Sigmoid colon (tissue), 7 donors: ENCODE data around the gene CIDEB. TPM values are rescaled to one million over a fixed set of nuclear protein-coding genes. Genes with fewer than 3 reads are reported as not detected.

Experiments used
- DNase-seq: peaks from one replicate; pipeline ENCODE4 v3.0.0-alpha.2; 2019
- H3K27ac ChIP-seq, 4 donors: fragments of 200-600 bp; sonication (generic); one replicate each; pipeline ENCODE4 v1.5.1; 2016 to 2019; ENCODE audit warnings: mild to moderate bottlenecking in 1 of 4
- H3K27me3 ChIP-seq, 3 donors: fragments of 200-600 bp; sonication (generic); one replicate each; pipeline ENCODE4 v1.5.1; 2019; ENCODE audit warnings: mild to moderate bottlenecking in 1 of 3
- H3K36me3 ChIP-seq, 4 donors: fragments of 200-600 bp; sonication (generic); one replicate each; pipeline ENCODE4 v1.5.1; 2016 to 2019
- H3K4me1 ChIP-seq, 4 donors: fragments of 200-600 bp; sonication (generic); one replicate each; pipeline ENCODE4 v1.5.1; 2017 to 2019
- H3K4me3 ChIP-seq, 4 donors: fragments of 200-600 bp; sonication (generic); one replicate each; pipeline ENCODE4 v1.5.1; 2017 to 2019; ENCODE audit warnings: mild to moderate bottlenecking in 2 of 4, moderate library complexity in 1 of 4
- H3K9me3 ChIP-seq, 4 donors: fragments of 200-600 bp in 3 of 4; sonication (generic) in 3 of 4; one replicate each; pipeline versions ENCODE4 v1.5.1 to v1.6.1; 2013 to 2019
- CTCF ChIP-seq, 4 experiments: fragments of 450-650 bp in 3 of 4; fragments of 200-600 bp in 1 of 4; IDR thresholded peaks; one replicate each; pipeline ENCODE4 v1.5.1; 2016 to 2019; ENCODE audit warnings: antibody characterized with exemption in 4 of 4, mild to moderate bottlenecking in 3 of 4, moderate library complexity in 2 of 4
- EP300 ChIP-seq, 4 donors: sonication (generic); formaldehyde crosslinking; IDR thresholded peaks; one replicate each; pipeline ENCODE4 v1.6.1; 2017; ENCODE audit warnings: antibody characterized with exemption in 4 of 4
- POLR2A ChIP-seq, 2 donors: fragments of 450-650 bp; IDR thresholded peaks; one replicate each; pipeline ENCODE4 v1.6.1; 2016; ENCODE audit warnings: antibody characterized with exemption in 2 of 2, mild to moderate bottlenecking in 2 of 2, moderate library complexity in 2 of 2
- POLR2AphosphoS5 ChIP-seq, 4 donors: sonication (generic); formaldehyde crosslinking; IDR thresholded peaks; one replicate each; pipeline ENCODE4 v1.6.1; 2017; ENCODE audit warnings: antibody characterized with exemption in 4 of 4
- WGBS, 2 donors: extraction: QIAGEN DNeasy Blood & Tissue Kit; methylation state at CpG; one replicate each; pipeline ENCODE4 v1.1.7; 2013; 5-methylcytosine and 5-hydroxymethylcytosine counted together
- intact Hi-C: fragments of 100-400 bp; cut with DNase I; formaldehyde crosslinking; loops from one replicate; pipeline ENCODE4 v1.15.1; 2023
- polyA plus RNA-seq, 3 donors: library from polyadenylated mRNA; stranded (reverse); fragments of 200-250 nt; gene quantifications; one replicate each; pipeline ENCODE4 v1.2.3, GENCODE V29; 2013
- total RNA-seq, 4 donors: library from RNA; depleted of rRNA; stranded (reverse); fragments of >200 nt; gene quantifications; one replicate each; pipeline ENCODE4 v1.1.0, GENCODE V29; 2016
- donor health status: healthy with polysubstance abuse.
- donor health status: Bipolar disorder and iron deficiency.
- donor health status: healthy.

Gene CIDEB
- total and polyA plus RNA-seq, 7 donors, result 4.7 to 9.5 (median 7.8) TPM

DNA sequence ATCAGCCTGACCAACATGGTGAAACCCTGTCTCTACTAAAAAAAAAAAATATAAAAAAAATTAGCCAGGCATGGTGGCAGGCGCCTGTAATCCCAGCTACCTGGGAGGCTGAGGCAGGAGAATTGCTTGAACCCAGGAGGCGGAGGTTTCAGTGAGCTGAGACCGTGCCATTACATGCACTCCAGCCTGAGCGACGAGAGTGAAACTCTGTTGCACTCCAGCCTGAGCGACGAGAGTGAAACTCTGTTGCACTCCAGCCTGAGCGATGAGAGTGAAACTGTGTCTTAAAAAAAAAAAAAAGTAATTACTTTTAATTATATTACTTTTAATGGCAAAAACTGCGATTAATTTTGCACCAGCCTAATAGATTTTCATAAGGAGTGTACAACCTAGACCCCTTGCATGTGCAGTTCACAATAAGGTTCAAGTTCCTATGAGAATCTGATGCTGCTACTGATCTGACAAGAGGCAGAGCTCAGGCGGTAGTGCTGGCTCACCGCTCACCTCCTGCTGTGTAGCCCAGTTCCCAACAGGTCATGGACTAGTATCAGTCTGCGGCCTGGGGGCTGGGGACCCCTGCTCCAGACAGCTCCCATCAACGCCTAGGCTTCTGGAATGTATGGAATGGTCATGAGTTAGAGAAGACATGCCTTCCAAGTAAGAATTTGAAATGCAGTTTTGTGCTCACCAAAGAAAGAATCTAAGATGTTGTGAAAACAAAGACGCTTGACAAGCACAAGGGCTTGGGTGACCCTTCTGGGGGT, 13.6 kb upstream of the CIDEB start:
- intact Hi-C loops, result no loop called here
- no peaks in the 10 kb centered on the region for H3K36me3 ChIP-seq
- peaks cover 5 to 42% (median 26%) of the 10 kb centered on the region in 3 donors for H3K27me3 ChIP-seq
- no peaks in the 10 kb centered on the region for H3K9me3 ChIP-seq
- H3K4me1 ChIP-seq, result peaks cover 0 to 3% (median 2%) of the 10 kb centered on the region in 4 donors
- WGBS, 2 donors, result 92% methylated on average over 14 of the region's 14 CpGs
- TF ChIP-seq POLR2AphosphoS5 (IDR thresholded peaks at IDR 0.05), result no peak
- TF ChIP-seq POLR2A (IDR thresholded peaks at IDR 0.05), result no peak
- no peak for TF ChIP-seq CTCF (IDR thresholded peaks at IDR 0.05)
- no peak for TF ChIP-seq EP300 (IDR thresholded peaks at IDR 0.05)
- no peak overlapping the region for H3K27ac ChIP-seq
- DNase-seq, result no peak
- no peak overlapping the region for H3K4me3 ChIP-seq

GRCh38 chr14:24317141-24317928, 9.6 kb upstream of the CIDEB start:
- 86 to 93% methylated on average over 3 of the region's 3 CpGs for WGBS, 2 donors
- no peaks in the 10 kb centered on the region for H3K9me3 ChIP-seq
- H3K4me1 ChIP-seq, result peaks cover 0 to 9% (median 8%) of the 10 kb centered on the region in 4 donors
- intact Hi-C loops, result no loop called here
- no peak overlapping the region for H3K4me3 ChIP-seq
- no peak for TF ChIP-seq EP300 (IDR thresholded peaks at IDR 0.05)
- no peak for TF ChIP-seq POLR2AphosphoS5 (IDR thresholded peaks at IDR 0.05)
- no peak for TF ChIP-seq CTCF (IDR thresholded peaks at IDR 0.05)
- peaks cover 5 to 57% (median 38%) of the 10 kb centered on the region in 3 donors for H3K27me3 ChIP-seq
- H3K27ac ChIP-seq, result no peak overlapping the region
- no peaks in the 10 kb centered on the region for H3K36me3 ChIP-seq
- DNase-seq, result no peak

DNA sequence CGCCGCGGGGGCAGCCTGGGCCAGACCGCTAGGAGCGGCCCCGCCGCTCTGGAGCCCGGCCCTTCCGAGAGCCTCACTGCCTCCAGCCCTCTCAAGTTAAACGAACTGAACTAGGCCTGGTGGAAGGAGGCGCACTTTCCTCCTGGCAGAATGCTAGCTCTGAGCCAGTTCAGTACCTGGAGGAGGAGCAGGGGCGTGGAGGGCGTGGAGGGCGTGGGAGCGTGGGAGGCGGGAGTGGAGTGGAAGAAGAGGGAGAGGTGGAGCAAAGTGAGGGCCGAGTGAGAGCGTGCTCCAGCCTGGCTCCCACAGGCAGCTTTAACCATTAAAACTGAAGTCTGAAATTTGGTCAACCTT, 8.8 kb upstream of the CIDEB start:
- DNase-seq, result peak; percentile 59
- WGBS, 2 donors, result 45 to 68% methylated on average over 18 of the region's 18 CpGs
- intact Hi-C loops, result no loop called here
- Histone ChIP-seq H3K27me3 (peaks cover 5 to 57% (median 38%) of the 10 kb centered on the region in 3 donors), H3K4me3 (no peak overlapping the region), H3K9me3 (no peaks in the 10 kb centered on the region), H3K36me3 (no peaks in the 10 kb centered on the region), H3K27ac (peak overlapping the region in 1 of 4 donors; percentile 52), H3K4me1 (peaks cover 0 to 13% (median 11%) of the 10 kb centered on the region in 4 donors)
- TF ChIP-seq POLR2A (IDR thresholded peaks at IDR 0.05) (no peak), EP300 (IDR thresholded peaks at IDR 0.05) (no peak), POLR2AphosphoS5 (IDR thresholded peaks at IDR 0.05) (no peak), CTCF (IDR thresholded peaks at IDR 0.05) (no peak)

GRCh38 chr14:24315807-24316596, 8.2 kb upstream of the CIDEB start:
- H3K9me3 ChIP-seq, result no peaks in the 10 kb centered on the region
- DNase-seq, result no peak
- H3K4me1 ChIP-seq, result peaks cover 0 to 19% (median 17%) of the 10 kb centered on the region in 4 donors
- TF ChIP-seq POLR2AphosphoS5 (IDR thresholded peaks at IDR 0.05) (peak in 2 of 4 donors; percentile 8 to 27), CTCF (IDR thresholded peaks at IDR 0.05) (no peak), POLR2A (IDR thresholded peaks at IDR 0.05) (no peak), EP300 (IDR thresholded peaks at IDR 0.05) (no peak)
- H3K27me3 ChIP-seq, result peaks cover 5 to 57% (median 38%) of the 10 kb centered on the region in 3 donors
- H3K4me3 ChIP-seq, result no peak overlapping the region
- peak overlapping the region in 3 of 4 donors; percentile 1 to 52 (median 17) for H3K27ac ChIP-seq
- 17 to 64% methylated on average over 70 of the region's 70 CpGs for WGBS, 2 donors
- intact Hi-C loops, result no loop called here
- no peaks in the 10 kb centered on the region for H3K36me3 ChIP-seq
